Measurements from ENCODE around the gene P4HA3.

The P4HA3 gene

GRCh38 chr11:74249496-74249895, 61.9 kb downstream of the P4HA3 start:
- TF ChIP-seq CTCF (IDR thresholded peaks at IDR 0.05; ENCODE audit: control insufficient read depth, insufficient read depth, low read depth, low read length, missing control alignments), result no peak
- DNase-seq (ENCODE audit: low read depth), result no peak
- no peak overlapping the region for H3K4me3 ChIP-seq (ENCODE audit: control insufficient read depth, low read depth, low read length)

- TF ChIP-seq CTCF (IDR thresholded peaks at IDR 0.05; ENCODE audit: control insufficient read depth, insufficient read depth, low read depth, low read length, missing control alignments), result no peak
- H3K4me3 ChIP-seq (ENCODE audit: control insufficient read depth, low read depth, low read length), result no peak overlapping the region
- DNase-seq (ENCODE audit: low read depth), result no peak
Measured at GRCh38 chr11:74248469-74248868, 63.0 kb downstream of the P4HA3 start.

GRCh38 chr11:74238243-74238642, 73.2 kb downstream of the P4HA3 start:
- DNase-seq (ENCODE audit: low read depth), result no peak
- TF ChIP-seq CTCF (IDR thresholded peaks at IDR 0.05; ENCODE audit: control insufficient read depth, insufficient read depth, low read depth, low read length, missing control alignments), result no peak
- no peak overlapping the region for H3K4me3 ChIP-seq (ENCODE audit: control insufficient read depth, low read depth, low read length)

- TF ChIP-seq CTCF (IDR thresholded peaks at IDR 0.05; ENCODE audit: control insufficient read depth, insufficient read depth, low read depth, low read length, missing control alignments), result no peak
Measured at GRCh38 chr11:74237541-74237940, 73.9 kb downstream of the P4HA3 start.

GRCh38 chr11:74235121-74235520, 76.3 kb downstream of the P4HA3 start:
- no peak overlapping the region for H3K4me3 ChIP-seq (ENCODE audit: control insufficient read depth, low read depth, low read length)
- no peak for DNase-seq (ENCODE audit: low read depth)
- TF ChIP-seq CTCF (IDR thresholded peaks at IDR 0.05; ENCODE audit: control insufficient read depth, insufficient read depth, low read depth, low read length, missing control alignments), result no peak

More at GRCh38 chr11:74237541-74237940, 73.9 kb downstream of the P4HA3 start:
- no peak for DNase-seq (ENCODE audit: low read depth)
- H3K4me3 ChIP-seq (ENCODE audit: control insufficient read depth, low read depth, low read length), result no peak overlapping the region

GRCh38 chr11:74233683-74234082, 77.8 kb downstream of the P4HA3 start:
- no peak for TF ChIP-seq CTCF (IDR thresholded peaks at IDR 0.05; ENCODE audit: control insufficient read depth, insufficient read depth, low read depth, low read length, missing control alignments)
- no peak overlapping the region for H3K4me3 ChIP-seq (ENCODE audit: control insufficient read depth, low read depth, low read length)
- DNase-seq (ENCODE audit: low read depth), result no peak

Data from AG09309 (cell line).